NCI-H146 treated with DMSO at 0.1 percent for 48 hours (cell line): ENCODE measurements around the gene HYDIN.
A peak's percentile ranks its signal among the peaks of the same experiment; 100 is the strongest.

Experiments used
- DNase-seq: peaks from one replicate; lab custom pipeline; 2025; ENCODE audit not compliant: unreplicated experiment; lab: John Stamatoyannopoulos, UW

The HYDIN gene

GRCh38 chr16:71230122-71230845 lies at the start of gene HYDIN:
Gene HYDIN, minus strand, starts transcription at chr16:71230722. Its CDS starts 43,827 bp downstream, at chr16:71186895.
- DNase-seq: peak; percentile 43

GRCh38 chr16:71276589-71277334 lies 46.2 kb upstream of the HYDIN start:
- no peak for DNase-seq

- DNase-seq: no peak
These were observed 42.9 kb upstream of the HYDIN start for GRCh38 chr16:71273384-71273783.

- DNase-seq: no peak
These were observed 33.8 kb upstream of the HYDIN start for GRCh38 chr16:71264299-71264698.

GRCh38 chr16:71263582-71263981 lies 33.1 kb upstream of the HYDIN start:
- DNase-seq: no peak

- no peak for DNase-seq
These were observed 31.9 kb upstream of the HYDIN start for GRCh38 chr16:71262391-71262790.

- no peak for DNase-seq
These were observed 30.5 kb upstream of the HYDIN start for GRCh38 chr16:71260995-71261394.

- no peak for DNase-seq
These were observed 28.6 kb upstream of the HYDIN start for GRCh38 chr16:71259086-71259485.

- no peak for DNase-seq
These were observed 27.9 kb upstream of the HYDIN start for GRCh38 chr16:71258372-71258771.

GRCh38 chr16:71257768-71258167 lies 27.2 kb upstream of the HYDIN start:
- no peak for DNase-seq

- DNase-seq: peak; percentile 51
These were observed 25.2 kb upstream of the HYDIN start for GRCh38 chr16:71255721-71256120.

GRCh38 chr16:71254832-71255525 lies 24.5 kb upstream of the HYDIN start:
- no peak for DNase-seq

GRCh38 chr16:71250461-71251235 lies 20.1 kb upstream of the HYDIN start:
- no peak for DNase-seq

- no peak for DNase-seq
These were observed 18.9 kb upstream of the HYDIN start for GRCh38 chr16:71249399-71249798.

- DNase-seq: no peak
These were observed 17.0 kb upstream of the HYDIN start for GRCh38 chr16:71247478-71247877.

- no peak for DNase-seq
These were observed 15.8 kb upstream of the HYDIN start for GRCh38 chr16:71246309-71246708.

- DNase-seq: no peak
These were observed 14.0 kb upstream of the HYDIN start for GRCh38 chr16:71244521-71244920.

- no peak for DNase-seq
These were observed 12.1 kb upstream of the HYDIN start for GRCh38 chr16:71242601-71243000.

- DNase-seq: no peak
These were observed 11.5 kb upstream of the HYDIN start for GRCh38 chr16:71242036-71242435.

GRCh38 chr16:71229344-71229743 lies 1.2 kb downstream of the HYDIN start:
- DNase-seq: no peak
